Ecto neural progenitor cell (in vitro differentiated cells): ENCODE measurements around the gene SPCS1.
"Not testable (repeated sequence)": the region's sequence is repeated elsewhere in the genome, so short reads cannot be mapped to it uniquely, and the experiment has no call there.

Experiments
- DNase-seq: peaks from one replicate; pipeline ENCODE4 v3.0.0-alpha.2; 2018; ENCODE audit warnings: low spot score

Gene SPCS1

DNA sequence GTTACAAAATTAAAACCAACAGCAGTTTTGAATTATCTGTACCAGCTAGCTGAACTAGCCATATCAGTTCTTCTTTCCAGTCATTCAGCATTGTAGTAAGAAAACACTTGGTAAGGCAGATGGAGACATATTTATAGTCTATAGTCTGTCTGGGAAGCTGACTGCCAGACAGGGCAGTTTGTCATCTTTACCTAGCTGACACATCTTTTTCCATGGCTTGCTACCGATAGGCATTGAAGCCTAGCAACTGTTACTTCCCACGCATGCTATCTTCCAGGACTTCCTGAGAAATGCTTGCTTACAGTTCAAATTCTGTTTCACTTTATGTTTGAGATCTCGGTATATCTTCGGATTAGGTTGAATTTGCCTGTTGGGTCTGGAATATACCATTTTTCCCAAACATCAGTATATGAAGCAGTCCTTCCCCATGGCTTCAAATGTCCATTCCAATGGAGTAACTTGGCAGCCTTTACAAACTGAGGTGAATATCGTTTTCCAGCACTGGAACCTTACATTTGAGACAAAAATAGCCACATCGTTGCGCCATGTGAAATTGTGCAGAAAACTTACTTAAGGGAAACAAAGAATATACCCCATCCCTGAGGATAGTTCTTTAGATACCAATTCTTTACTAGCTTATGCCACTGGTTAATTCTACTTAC, 11.2 kb upstream of the SPCS1 start:
- no peak for DNase-seq

GRCh38 chr3:52695798-52696671, 9.9 kb upstream of the SPCS1 start:
- no peak for DNase-seq

GRCh38 chr3:52696830-52697631, 8.9 kb upstream of the SPCS1 start:
- no peak for DNase-seq

DNA sequence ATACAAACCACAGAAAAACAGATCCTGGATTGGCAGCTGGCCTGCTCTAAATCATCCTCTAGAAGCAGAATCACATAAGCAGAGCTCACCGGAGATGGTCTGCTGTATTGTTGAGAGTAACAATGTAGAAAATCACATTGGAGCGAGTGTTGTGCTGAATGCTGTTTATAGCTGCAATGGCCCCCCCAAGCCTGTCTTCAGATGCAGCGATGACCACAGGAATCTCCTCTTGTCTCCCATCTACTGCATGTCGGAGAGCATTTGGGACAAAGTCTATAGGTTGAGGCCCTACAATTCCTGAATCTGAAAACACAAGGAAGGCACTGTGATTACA, 8.3 kb upstream of the SPCS1 start:
- no peak for DNase-seq

DNA sequence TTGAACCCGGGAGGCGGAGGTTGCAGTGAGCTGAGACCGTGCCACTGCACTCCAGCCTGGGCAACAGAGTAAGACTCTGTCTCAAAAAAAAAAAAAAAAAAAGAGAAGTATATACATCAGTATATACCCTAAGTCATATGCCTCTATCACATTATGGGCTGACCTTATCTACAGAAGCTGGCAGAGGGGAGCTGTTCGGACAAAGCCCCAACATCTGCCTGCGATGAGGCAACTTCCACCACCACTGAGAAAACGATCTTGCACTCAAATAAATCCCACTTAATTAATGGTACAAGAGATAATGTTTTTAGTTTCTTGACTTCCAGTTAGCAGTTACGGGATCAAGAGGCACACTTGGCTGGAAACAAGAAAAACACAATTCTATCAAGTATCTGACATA, 2.6 kb upstream of the SPCS1 start:
- no peak for DNase-seq

DNA sequence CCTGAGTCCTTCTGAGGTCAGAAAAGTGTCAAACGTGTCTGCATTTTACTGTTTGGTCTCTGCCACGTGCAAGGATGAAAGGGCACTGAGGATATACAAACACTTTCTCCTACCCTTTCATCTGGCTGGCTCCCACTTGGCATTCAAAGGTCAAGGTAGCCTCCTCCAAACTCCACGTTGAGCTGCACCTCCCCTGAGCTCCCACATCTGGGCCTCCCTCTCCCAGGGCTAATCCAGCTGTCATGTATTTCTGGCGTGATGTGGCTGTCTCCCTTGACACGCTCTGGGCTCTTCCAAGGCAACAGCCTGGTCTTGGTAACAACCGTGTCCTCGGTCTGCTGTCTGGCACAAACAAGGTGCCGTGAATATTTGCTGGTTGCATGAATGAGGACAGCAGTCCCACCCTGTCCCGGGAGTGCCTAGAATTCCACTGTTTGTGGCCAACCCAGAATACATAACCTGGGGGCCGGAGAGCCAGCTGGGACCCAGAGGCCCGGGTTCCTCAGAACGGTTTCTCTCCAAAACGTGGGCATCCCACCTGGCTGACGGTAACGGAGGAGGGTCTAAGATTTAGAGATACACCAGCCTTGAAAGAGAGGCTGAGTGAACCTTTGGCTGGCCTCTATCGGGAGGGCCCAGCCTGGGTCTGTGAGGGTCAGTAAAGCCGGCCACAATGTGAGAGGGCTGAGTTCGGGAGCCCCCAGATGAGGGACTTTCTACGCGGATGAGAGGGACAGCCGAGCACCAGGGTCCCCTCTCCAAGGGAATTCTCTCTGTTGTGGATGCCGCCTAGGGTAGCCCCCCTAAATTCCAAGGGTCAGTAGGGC, 1.1 kb upstream of the SPCS1 start:
- no peak for DNase-seq

DNA sequence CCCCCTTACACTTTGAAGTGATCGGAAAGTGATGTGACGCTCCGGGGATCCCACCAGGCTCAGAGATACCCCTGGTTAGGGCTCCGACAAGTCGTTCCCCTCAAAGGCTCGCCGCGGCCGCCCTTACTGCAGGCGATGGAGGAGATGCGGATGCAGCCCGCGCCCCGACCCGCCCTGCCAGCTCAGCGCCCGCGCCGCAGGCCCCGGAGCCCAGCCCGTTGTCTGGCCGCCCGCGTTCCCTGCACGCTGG, 543 bp upstream of the SPCS1 start:
- DNase-seq: no peak

- DNase-seq: no peak
Measured at GRCh38 chr3:52707585-52707984, 1.7 kb downstream of the SPCS1 start.

GRCh38 chr3:52710512-52710911, 4.6 kb downstream of the SPCS1 start:
- DNase-seq: no peak

- no peak for DNase-seq
Measured at GRCh38 chr3:52712291-52713212, 6.6 kb downstream of the SPCS1 start.

- peak; percentile 82 for DNase-seq
Measured at GRCh38 chr3:52714335-52715302, 8.7 kb downstream of the SPCS1 start.

DNA sequence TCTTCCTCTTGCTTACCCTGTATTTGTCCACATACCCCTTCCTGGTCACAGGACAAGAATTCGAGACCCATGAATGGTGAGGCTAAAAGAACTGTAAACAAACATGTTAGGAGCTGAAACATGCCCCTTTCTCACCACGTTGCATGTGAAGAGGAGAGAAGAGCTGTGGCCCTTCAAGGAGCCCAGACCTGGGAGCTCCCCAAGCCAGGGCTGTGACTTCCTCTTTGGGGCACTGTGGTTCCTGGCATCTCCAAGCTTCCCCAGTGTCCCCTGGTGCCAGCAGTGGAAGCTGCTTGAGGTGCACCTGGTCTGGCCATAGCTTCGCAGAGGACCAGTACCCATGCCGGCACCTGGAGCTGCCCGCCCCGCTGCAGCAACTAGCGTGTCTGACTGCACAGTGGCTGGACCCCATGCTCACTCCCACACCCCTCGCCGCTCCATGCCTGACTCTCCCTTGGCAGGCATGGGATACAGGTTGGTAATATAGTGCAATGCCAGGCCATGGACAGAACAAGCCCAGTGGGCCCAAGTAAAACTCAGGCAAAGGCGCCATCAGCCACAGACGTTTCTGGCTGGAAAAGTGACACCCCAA, 9.9 kb downstream of the SPCS1 start:
- DNase-seq: no peak

DNA sequence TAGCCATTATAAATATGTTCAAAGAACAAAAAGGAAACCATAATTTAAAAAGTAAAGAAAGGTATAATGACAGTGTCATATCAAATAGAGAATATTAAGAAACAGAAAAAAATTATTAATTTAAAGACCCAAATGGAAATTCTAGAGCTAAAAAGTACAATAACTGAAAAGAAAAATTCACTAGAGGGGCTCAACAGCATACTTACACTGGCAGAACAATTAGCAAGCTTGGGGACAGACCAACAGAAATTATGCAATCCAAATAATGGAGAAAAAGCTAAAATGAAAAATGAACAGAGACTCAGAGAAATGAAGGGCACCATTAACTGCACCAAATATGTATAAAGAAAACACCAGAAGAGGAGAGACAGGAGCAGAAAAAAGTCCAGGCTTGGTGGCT, 13.7 kb downstream of the SPCS1 start:
- DNase-seq: no peak

DNA sequence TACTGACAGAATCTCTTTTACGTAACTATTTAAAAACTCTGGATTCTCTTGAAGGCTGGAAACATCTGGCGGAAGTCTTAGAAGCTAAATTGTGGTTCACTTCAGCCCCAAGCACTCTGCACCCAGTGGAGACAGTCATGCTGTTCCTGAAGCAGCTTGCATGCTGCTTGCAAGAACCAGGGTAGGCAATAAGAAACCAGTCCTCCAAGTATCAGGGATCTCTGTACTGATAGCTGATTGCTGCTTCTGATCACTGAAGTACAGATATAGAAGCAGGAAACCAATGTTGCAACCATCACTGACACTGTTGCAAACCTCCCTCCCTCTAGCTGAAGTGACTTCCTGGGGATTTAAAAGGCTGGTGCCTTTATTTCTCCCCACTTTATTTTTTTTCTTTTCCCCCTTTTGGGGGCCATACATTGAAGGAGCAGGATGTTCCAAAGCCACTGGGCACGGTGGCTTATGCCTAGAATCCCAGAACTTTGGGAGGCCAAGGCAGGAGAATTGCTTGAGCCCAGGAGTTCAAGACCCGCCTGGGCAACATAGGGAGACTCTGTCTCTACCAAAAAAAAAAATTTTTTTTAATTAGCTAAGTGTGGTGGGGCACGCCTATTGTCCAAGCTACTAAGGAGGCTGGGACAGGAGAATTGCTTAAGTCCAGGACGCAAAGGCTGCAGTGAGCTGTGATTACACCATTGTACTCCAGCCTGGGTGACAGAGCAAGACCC, 15.3 kb downstream of the SPCS1 start:
- no peak for DNase-seq

- DNase-seq: no peak
Measured at GRCh38 chr3:52721730-52722008, 15.8 kb downstream of the SPCS1 start.

DNA sequence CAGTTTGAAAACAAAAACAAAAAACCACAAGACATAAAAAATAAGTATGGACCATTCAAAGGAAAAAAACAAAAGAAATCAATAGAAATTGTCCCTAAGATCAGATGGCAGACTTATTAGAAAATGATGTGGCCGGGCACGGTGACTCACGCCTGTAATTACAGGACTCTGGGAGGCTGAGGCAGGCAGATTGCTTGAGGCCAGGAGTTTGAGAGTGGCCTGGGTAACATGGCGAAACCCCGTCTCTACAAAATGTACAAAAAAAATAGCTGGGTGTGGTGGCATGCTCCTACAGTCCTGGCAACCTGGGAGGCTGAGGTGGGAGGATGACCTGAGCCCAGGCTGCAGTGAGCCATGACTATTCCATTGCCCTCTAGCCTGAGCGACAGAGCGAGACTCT, 16.6 kb downstream of the SPCS1 start:
- DNase-seq: no peak

DNA sequence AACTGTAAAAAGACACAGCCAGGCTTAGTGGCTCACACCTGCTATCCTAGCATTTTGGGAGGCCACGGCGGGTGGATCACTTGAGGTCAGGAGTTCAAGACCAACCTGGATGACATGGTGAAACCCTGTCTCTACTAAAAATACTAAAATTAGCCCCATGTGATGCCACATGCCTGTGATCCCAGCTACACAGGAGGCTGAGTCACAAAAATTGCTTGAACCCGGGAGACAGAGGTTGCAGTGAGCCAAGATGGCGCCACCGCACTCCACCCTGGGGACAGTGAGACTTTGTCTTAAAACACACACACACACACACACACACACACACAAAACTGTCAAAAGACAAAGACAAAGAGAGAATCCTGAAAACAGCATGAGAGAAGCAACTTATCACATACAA, 18.0 kb downstream of the SPCS1 start:
- no peak for DNase-seq

GRCh38 chr3:52724511-52724910, 18.6 kb downstream of the SPCS1 start:
- no peak for DNase-seq

DNA sequence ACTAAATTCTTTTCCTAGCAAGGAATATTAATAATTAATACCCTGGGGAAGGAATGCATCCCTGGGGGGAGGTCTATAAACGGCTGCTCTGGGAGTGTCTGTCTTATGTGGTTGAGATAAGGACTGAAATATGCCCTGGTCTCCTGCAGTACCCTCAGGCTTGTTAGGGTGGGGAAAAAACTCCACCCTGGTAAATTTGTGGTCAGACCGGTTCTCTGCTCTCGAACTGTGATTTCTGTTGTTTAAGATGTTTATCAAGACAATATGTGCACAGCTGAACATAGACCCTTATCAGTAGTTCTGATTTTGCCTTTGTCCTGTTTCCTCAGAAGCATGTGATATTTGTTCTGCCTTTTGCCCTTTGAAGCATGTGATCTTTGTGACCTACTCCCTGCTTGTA, 22.8 kb downstream of the SPCS1 start:
- not testable (repeated sequence) for DNase-seq
